OCI-LY7 (cell line): ENCODE measurements around the gene STAC. TPM values are rescaled to one million over a fixed set of nuclear protein-coding genes. Genes with fewer than 3 reads are reported as not detected.

ENCODE experiments used
- BruUV-seq: library from RNA; stranded (reverse); fragments of 400-500 nt; replicated peaks from 2 replicates; lab custom pipeline; 2021; lab: Mats Ljungman, UMichigan
- CTCF ChIA-PET: fragments of 300-600 bp; sonication (Branson Sonifier 250); formaldehyde crosslinking; loops from one replicate; lab custom pipeline; 2022; ENCODE audit warnings: antibody characterized with exemption; ENCODE audit not compliant: unreplicated experiment; lab: Charles Lee
- POLR2A ChIA-PET: fragments of 300-600 bp; sonication (Branson Sonifier 250); formaldehyde crosslinking; loops from one replicate; lab custom pipeline; 2022; ENCODE audit warnings: antibody characterized with exemption; lab: Charles Lee
- DNase-seq: peaks from one replicate; pipeline ENCODE4 v3.0.0-alpha.2; 2015; ENCODE audit warnings: low spot score
- H2AFZ ChIP-seq: fragments of 200-600 bp; sonication (generic), shearing (Covaris generic); 2 replicates; pipeline ENCODE4 v1.6.1; 2014; ENCODE audit warnings: mild to moderate bottlenecking, antibody characterized with exemption, low read length, moderate library complexity
- H3K27ac ChIP-seq: fragments of 200-600 bp; sonication (generic); 2 replicates; pipeline ENCODE4 v1.5.1; 2014; ENCODE audit warnings: mixed run types, low read depth, mild to moderate bottlenecking, moderate library complexity, low read length, inconsistent platforms; ENCODE audit not compliant: poor library complexity, severe bottlenecking
- H3K36me3 ChIP-seq: fragments of 200-600 bp; sonication (generic); 2 replicates; pipeline ENCODE4 v1.6.1; 2014; ENCODE audit warnings: mild to moderate bottlenecking, antibody characterized with exemption, low read length, moderate library complexity, mixed read lengths; ENCODE audit not compliant: insufficient read depth
- H3K4me1 ChIP-seq: fragments of 200-600 bp; sonication (generic); 2 replicates; pipeline ENCODE4 v1.5.1; 2014; ENCODE audit warnings: mild to moderate bottlenecking, low read length; ENCODE audit not compliant: insufficient read depth, poor library complexity, severe bottlenecking
- H3K4me2 ChIP-seq: fragments of 200-600 bp; sonication (generic); 2 replicates; pipeline ENCODE4 v1.6.1; 2014; ENCODE audit warnings: mild to moderate bottlenecking, low read length
- H3K4me3 ChIP-seq: fragments of 200-600 bp; sonication (generic); 2 replicates; pipeline ENCODE4 v1.5.1; 2014; ENCODE audit warnings: mild to moderate bottlenecking, low read depth, low read length; ENCODE audit not compliant: poor library complexity, severe bottlenecking
- H3K79me2 ChIP-seq: fragments of 200-600 bp; sonication (generic); 2 replicates; pipeline ENCODE4 v1.6.1; 2016; ENCODE audit warnings: low read depth, mild to moderate bottlenecking, low read length, moderate library complexity, mixed read lengths; ENCODE audit not compliant: insufficient read depth
- H3K9me2 ChIP-seq: fragments of 200-600 bp; sonication (generic); 2 replicates; pipeline ENCODE4 v1.6.1; 2016; ENCODE audit warnings: mild to moderate bottlenecking, low read length, mixed read lengths; ENCODE audit not compliant: insufficient read depth
- H3K9me3 ChIP-seq: fragments of 200-600 bp; sonication (generic); 2 replicates; pipeline ENCODE4 v1.6.1; 2014; ENCODE audit warnings: mild to moderate bottlenecking, mixed run types, low read length, mixed read lengths
- H4K20me1 ChIP-seq: fragments of 200-600 bp; sonication (generic); 2 replicates; pipeline ENCODE4 v1.6.1; 2014; ENCODE audit warnings: mild to moderate bottlenecking, antibody characterized with exemption, low read length, moderate library complexity, mixed read lengths; ENCODE audit not compliant: insufficient read depth
- EZH2phosphoT487 ChIP-seq: fragments of 200-600 bp; sonication (generic); IDR thresholded peaks from 2 replicates; pipeline ENCODE4 v1.6.1; 2018; ENCODE audit warnings: low read depth, borderline replicate concordance, mild to moderate bottlenecking, mixed run types, antibody characterized with exemption, low read length, moderate library complexity, mixed read lengths
- intact Hi-C: fragments of 100-400 bp; cut with micrococcal nuclease; formaldehyde crosslinking; loops from one replicate; pipeline ENCODE4 v1.10.0; 2022; ENCODE audit not compliant: unreplicated experiment
- total RNA-seq, 2 experiments: library from RNA; depleted of rRNA in 1 of 2; stranded (reverse); fragments of >200 nt in 1 of 2; shearing (Covaris generic) in 1 of 2; gene quantifications; 2 replicates each; pipeline ENCODE4 v1.2.3, GENCODE V29; 2014 to 2022
- TF ChIP-seq, protein P1 (sequence below): fragments of 200-600 bp; sonication (generic); conservative IDR thresholded peaks from 2 replicates; pipeline ENCODE4 v1.5.1; 2014; ENCODE audit warnings: mild to moderate bottlenecking, antibody characterized with exemption, low read length, moderate library complexity, mixed read lengths

Gene STAC
- total RNA-seq, 2 experiments from 2014 or later: not detected

GRCh38 chr3:36557021-36557707 lies 176.9 kb downstream of the STAC start:
- Histone ChIP-seq H3K9me3 (no peaks in the 10 kb centered on the region), H3K36me3 (no peaks in the 10 kb centered on the region), H3K4me1 (peaks cover 23% of the 10 kb centered on the region), H3K4me3 (peak overlapping the region; percentile 11), H3K79me2 (no peaks in the 10 kb centered on the region), H4K20me1 (no peaks in the 10 kb centered on the region), H3K27ac (peak overlapping the region; percentile 43), H3K9me2 (no peaks in the 10 kb centered on the region), H2AFZ (peak overlapping the region; percentile 84), H3K4me2 (peak overlapping the region; percentile 60)
- DNase-seq: peak; percentile 77
- ChIA-PET CTCF (no interaction called here), POLR2A (interaction anchor here (0.8 to 1.9 kb wide), 4 partner anchors 10 to 915 kb away, joined by 3 to 4 read pairs (median 3); no protein-coding TSS in a partner anchor)
- no TSS peak for BruUV-seq
- TF ChIP-seq, protein P1, sequence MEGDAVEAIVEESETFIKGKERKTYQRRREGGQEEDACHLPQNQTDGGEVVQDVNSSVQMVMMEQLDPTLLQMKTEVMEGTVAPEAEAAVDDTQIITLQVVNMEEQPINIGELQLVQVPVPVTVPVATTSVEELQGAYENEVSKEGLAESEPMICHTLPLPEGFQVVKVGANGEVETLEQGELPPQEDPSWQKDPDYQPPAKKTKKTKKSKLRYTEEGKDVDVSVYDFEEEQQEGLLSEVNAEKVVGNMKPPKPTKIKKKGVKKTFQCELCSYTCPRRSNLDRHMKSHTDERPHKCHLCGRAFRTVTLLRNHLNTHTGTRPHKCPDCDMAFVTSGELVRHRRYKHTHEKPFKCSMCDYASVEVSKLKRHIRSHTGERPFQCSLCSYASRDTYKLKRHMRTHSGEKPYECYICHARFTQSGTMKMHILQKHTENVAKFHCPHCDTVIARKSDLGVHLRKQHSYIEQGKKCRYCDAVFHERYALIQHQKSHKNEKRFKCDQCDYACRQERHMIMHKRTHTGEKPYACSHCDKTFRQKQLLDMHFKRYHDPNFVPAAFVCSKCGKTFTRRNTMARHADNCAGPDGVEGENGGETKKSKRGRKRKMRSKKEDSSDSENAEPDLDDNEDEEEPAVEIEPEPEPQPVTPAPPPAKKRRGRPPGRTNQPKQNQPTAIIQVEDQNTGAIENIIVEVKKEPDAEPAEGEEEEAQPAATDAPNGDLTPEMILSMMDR: no peak
- TF ChIP-seq EZH2phosphoT487: no peak
- intact Hi-C loops: no loop called here

GRCh38 chr3:36557708-36558421 lies 177.6 kb downstream of the STAC start:
- POLR2A ChIA-PET: interaction anchor here (0.7 to 1.9 kb wide), 5 partner anchors 9 to 916 kb away, joined by 3 to 4 read pairs (median 3); no protein-coding TSS in a partner anchor
- H3K4me1 ChIP-seq: peaks cover 23% of the 10 kb centered on the region
- peak; percentile 49 for DNase-seq
- H3K9me2 ChIP-seq: no peaks in the 10 kb centered on the region
- intact Hi-C loops: no loop called here
- TF ChIP-seq EZH2phosphoT487: no peak
- TF ChIP-seq, protein P1: no peak
- peak overlapping the region; percentile 11 for H3K4me3 ChIP-seq
- CTCF ChIA-PET: no interaction called here
- peak overlapping the region; percentile 60 for H3K4me2 ChIP-seq
- peak overlapping the region; percentile 43 for H3K27ac ChIP-seq
- no TSS peak for BruUV-seq
- no peaks in the 10 kb centered on the region for H4K20me1 ChIP-seq
- H3K79me2 ChIP-seq: no peaks in the 10 kb centered on the region
- no peaks in the 10 kb centered on the region for H3K36me3 ChIP-seq
- no peaks in the 10 kb centered on the region for H3K9me3 ChIP-seq
- peak overlapping the region; percentile 84 for H2AFZ ChIP-seq
